D721Med (cell line): ENCODE measurements around the gene NPC2.

Experiments
- DNase-seq: peaks from one replicate; pipeline ENCODE4 v3.0.0; 2011; ENCODE audit warnings: low spot score; ENCODE audit not compliant: insufficient read length
- FAIRE-seq: peaks from 2 replicates; lab custom pipeline; 2011; peaks lifted over from hg19 to GRCh38; lab: Jason Lieb, UNC
- TF ChIP-seq, protein P1 (sequence below): IDR thresholded peaks from 2 replicates; pipeline ENCODE4 v1.5.1; 2012; ENCODE audit warnings: mild to moderate bottlenecking, control low read depth; ENCODE audit not compliant: insufficient read depth; ENCODE audit errors: missing control alignments

The NPC2 gene

DNA sequence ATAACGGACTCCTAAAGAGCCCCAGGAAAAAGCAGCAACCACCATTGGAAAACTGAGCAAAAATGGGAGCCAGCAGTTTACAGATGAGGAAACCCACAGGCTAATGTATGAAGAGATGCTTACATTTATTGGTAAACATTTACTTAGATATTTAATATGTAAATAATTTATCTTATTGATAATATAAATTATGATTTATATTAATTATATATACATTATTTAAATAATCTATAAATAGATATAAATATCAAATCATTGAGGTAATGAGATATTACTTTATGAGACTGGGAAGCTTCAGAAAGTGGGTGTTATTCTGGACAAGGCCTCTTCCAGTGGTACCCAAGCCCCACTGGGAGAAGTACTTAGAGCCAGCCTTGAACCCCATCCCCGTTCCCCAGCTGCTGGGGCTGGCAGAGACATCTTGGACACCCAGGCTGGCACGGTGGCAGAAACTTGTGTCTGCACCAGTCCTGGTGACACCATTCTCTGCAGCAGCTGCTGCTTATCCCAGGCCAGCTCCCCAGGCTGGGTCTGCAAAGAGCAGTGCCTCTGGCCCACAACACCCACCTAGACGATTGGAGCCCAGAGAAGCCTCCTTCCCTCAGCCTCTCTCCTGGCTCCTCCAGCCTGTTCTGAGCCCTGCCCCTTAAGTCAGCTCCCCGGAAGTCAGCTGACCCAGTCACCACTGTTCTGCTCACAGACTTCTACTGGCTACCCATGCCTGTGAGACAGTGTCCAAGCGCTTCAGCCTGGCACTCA, 26.4 kb upstream of the NPC2 start:
- DNase-seq, result no peak
- no peak for FAIRE-seq
- TF ChIP-seq, protein P1, sequence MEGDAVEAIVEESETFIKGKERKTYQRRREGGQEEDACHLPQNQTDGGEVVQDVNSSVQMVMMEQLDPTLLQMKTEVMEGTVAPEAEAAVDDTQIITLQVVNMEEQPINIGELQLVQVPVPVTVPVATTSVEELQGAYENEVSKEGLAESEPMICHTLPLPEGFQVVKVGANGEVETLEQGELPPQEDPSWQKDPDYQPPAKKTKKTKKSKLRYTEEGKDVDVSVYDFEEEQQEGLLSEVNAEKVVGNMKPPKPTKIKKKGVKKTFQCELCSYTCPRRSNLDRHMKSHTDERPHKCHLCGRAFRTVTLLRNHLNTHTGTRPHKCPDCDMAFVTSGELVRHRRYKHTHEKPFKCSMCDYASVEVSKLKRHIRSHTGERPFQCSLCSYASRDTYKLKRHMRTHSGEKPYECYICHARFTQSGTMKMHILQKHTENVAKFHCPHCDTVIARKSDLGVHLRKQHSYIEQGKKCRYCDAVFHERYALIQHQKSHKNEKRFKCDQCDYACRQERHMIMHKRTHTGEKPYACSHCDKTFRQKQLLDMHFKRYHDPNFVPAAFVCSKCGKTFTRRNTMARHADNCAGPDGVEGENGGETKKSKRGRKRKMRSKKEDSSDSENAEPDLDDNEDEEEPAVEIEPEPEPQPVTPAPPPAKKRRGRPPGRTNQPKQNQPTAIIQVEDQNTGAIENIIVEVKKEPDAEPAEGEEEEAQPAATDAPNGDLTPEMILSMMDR, result no peak

DNA sequence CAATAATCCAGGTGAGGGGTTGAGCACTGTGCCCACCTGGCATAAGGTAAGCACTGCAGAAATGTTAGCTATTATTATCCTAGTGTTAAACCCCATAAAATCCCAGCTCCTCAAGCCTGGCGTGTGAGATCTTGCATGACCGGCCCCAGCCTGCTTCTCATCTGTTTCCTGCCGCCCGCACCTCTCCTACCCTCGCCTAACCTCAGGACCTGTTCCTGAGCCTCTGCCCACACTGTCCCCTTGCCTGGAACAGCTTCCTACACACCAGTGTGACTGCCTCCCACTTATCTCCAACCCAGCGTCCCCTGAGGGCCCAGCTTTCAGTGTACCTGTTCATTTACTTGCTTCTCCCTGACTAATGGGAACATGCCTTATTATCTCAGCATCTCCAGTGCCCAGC, 25.1 kb upstream of the NPC2 start:
- DNase-seq (no peak), FAIRE-seq (no peak)
- TF ChIP-seq, protein P1, result no peak

DNA sequence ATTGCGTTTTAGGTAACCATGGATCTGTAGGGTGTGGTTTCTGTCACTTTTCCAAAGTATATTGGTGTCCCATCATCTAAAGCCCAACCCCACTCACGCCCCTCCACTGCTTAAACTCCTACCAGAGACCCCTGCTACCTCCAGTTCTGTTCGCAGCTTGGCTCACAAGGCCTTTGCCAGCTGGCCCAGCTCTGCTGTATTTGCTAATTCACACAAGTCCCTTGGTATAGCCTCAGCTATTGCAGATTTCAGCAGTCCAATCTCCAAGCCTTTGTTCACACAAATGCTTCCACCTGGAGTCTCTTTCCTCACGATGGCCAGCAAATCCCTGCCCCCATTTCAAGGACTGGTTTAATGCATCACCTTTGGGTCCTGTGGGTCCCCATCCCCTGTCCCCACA, 24.6 kb upstream of the NPC2 start:
- FAIRE-seq, result no peak
- TF ChIP-seq, protein P1, result no peak
- no peak for DNase-seq

DNA sequence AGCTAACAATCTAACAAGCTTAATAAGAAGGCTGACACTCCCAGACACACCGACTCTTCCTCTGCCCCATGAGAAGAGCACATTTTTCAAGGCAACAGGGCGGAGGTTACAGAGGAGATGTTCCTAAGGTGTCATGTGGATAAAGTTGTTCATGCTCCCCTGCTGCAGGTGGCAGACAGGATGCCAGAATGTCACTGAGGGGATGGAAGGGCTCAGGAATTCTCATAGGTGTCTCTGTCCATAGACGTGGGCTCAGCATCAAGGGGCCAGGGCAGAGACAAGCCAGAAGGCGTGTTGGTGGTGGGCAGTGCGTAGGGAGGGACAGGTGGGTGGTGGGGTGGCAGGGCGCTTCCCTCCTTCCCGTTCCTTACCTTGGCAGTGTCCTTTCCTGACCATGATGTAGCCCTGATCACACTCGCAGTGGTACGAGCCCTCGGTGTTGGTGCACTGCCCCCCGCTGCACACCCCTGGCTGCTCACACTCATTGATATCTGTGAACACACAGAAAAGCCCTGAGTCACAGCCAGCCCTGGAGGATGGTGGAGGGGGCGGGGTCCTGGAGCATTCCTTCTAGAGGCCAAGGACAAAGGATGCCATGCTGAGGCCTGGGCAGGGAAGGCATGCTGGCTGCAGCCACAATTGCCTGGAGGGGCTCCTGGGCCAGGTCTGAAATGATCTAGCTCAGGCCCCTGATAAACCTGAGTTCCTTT, 23.5 kb upstream of the NPC2 start:
- TF ChIP-seq, protein P1, result no peak
- no peak for FAIRE-seq
- DNase-seq, result no peak

DNA sequence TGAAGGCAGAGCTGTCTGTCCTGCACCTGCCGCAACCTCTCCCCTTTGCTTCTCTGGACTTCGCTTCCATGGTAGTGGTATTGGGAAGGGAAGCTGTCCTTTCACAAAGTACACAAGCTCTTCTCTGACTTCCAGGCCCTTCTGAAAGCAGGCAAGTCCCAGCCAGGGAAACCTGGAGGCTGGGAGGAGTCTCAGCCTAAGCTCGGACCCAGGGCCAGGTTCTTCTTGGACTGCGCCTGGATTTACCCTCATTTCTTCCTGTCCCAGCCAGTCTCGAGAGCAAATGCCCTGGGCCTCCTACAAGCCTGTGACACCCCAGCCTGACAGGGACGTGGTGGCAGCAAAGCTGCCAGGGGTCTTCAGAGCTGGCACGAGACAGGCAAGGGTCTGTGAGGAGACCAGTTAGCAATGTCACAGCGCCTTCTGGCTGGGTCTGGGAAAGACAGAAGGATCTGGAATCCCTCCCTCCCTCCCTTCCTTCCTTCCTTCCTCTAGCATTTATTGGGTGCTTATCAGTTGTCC, 22.8 kb upstream of the NPC2 start:
- TF ChIP-seq, protein P1, result no peak
- DNase-seq (no peak), FAIRE-seq (no peak)

DNA sequence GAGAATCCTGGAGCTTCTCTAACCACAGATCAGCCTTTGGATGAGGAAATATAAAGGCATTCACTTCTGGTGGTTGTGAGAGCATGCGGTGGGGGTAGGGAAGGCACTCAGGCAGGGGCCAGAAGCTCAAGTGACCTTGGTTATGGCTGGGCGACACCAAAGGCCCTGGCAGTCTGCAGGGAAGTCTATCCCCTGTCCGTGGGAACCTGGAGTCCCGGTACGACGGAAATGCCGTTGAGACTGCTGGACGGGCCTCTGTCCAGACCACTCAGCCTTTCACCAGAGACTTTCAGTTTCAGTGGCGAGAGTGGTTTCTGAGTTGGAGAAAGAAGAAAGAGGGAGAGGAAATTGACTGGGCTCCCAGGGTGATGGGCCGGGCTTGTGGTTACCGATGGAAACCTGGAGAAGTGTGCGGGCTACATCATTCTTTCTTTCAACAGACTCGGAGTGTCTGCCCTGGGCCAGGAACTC, 21.4 kb upstream of the NPC2 start:
- FAIRE-seq, result no peak
- DNase-seq, result no peak
- TF ChIP-seq, protein P1, result no peak
